ENCODE results near the gene DNAH5.
"Not testable (repeated sequence)": the region's sequence is repeated elsewhere in the genome, so short reads cannot be mapped to it uniquely, and the experiment has no call there.

DNAH5 gene

DNA sequence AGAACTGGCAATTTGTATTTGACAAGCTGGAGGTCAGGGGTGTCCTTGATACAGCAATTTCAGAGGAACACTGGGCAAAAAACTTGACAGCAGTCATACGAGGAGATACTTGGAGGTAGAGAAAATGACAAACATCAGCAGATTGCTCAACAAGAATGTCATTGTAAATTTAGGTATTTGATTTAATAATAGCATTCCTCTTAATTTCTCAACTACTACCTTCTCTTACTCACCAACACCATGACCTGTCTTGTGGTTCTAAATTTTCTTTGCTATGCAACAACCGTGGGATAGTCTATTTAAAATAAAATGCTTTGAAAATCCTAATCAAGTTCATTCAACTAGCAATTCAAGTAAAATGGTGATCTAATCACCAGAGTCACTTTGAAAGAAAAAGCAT is 128.4 kb downstream of the DNAH5 start:
- TF ChIP-seq, protein P1, sequence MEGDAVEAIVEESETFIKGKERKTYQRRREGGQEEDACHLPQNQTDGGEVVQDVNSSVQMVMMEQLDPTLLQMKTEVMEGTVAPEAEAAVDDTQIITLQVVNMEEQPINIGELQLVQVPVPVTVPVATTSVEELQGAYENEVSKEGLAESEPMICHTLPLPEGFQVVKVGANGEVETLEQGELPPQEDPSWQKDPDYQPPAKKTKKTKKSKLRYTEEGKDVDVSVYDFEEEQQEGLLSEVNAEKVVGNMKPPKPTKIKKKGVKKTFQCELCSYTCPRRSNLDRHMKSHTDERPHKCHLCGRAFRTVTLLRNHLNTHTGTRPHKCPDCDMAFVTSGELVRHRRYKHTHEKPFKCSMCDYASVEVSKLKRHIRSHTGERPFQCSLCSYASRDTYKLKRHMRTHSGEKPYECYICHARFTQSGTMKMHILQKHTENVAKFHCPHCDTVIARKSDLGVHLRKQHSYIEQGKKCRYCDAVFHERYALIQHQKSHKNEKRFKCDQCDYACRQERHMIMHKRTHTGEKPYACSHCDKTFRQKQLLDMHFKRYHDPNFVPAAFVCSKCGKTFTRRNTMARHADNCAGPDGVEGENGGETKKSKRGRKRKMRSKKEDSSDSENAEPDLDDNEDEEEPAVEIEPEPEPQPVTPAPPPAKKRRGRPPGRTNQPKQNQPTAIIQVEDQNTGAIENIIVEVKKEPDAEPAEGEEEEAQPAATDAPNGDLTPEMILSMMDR (IDR thresholded peaks at IDR 0.05; ENCODE audit: low read depth, low read length): no peak
- H3K4me3 ChIP-seq (ENCODE audit: low read depth, low read length): no peak overlapping the region
- H3K27me3 ChIP-seq: no peaks in the 10 kb centered on the region
- no peaks in the 10 kb centered on the region for H3K9me3 ChIP-seq
- no peaks in the 10 kb centered on the region for H3K36me3 ChIP-seq
- H3K4me1 ChIP-seq: no peaks in the 10 kb centered on the region
- DNase-seq: no peak

DNA sequence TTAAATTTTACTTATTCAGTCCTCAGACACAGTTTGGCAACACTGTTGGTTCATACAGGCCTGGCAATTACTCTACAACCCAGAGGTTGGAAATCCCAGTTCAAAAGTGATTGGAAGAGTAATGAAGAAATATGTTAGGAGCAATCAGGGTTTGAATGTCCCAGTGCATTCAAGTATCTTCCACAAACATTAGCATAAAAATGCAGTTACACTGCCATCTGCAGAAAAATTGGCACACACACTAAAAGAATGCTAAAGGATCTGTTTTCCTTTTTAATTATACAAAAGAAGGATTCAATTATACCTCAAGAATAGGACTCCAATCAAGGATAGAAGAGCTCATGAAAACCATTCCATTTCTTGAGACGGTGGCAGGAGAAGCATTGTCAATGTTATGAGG is 130.2 kb downstream of the DNAH5 start:
- no peak overlapping the region for H3K4me3 ChIP-seq (ENCODE audit: low read depth, low read length)
- H3K9me3 ChIP-seq: no peaks in the 10 kb centered on the region
- no peaks in the 10 kb centered on the region for H3K36me3 ChIP-seq
- no peaks in the 10 kb centered on the region for H3K27me3 ChIP-seq
- no peaks in the 10 kb centered on the region for H3K4me1 ChIP-seq
- no peak for DNase-seq
- TF ChIP-seq, protein P1 (IDR thresholded peaks at IDR 0.05; ENCODE audit: low read depth, low read length): no peak

DNA sequence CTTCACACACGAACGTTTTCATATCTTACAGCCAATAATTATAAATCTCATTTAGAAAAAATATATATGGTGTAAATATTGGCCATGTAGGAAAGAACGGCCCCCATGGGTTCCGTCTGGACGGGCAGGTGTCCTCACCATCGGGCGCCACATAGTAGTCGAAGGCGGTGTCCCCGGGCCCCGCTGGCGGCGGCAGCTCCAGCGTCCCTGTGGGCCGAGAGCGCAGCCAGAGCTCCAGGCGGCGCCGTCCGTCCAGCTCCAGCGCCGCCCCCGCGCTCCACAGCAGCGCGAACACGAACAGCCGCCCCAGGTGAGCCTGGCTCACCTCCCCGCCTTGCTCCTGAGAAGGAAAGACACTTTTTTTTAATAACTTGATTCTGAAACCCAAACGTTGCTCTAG is 134.6 kb downstream of the DNAH5 start:
- Histone ChIP-seq H3K4me3 (ENCODE audit: low read depth, low read length) (no peak overlapping the region), H3K36me3 (no peaks in the 10 kb centered on the region), H3K9me3 (no peaks in the 10 kb centered on the region), H3K4me1 (no peaks in the 10 kb centered on the region), H3K27me3 (no peaks in the 10 kb centered on the region)
- TF ChIP-seq, protein P1 (IDR thresholded peaks at IDR 0.05; ENCODE audit: low read depth, low read length): no peak
- no peak for DNase-seq

- no peaks in the 10 kb centered on the region for H3K27me3 ChIP-seq
- H3K4me3 ChIP-seq (ENCODE audit: low read depth, low read length): no peak overlapping the region
- H3K4me1 ChIP-seq: no peaks in the 10 kb centered on the region
- DNase-seq: no peak
- TF ChIP-seq, protein P1 (IDR thresholded peaks at IDR 0.05; ENCODE audit: low read depth, low read length): no peak
- H3K36me3 ChIP-seq: no peaks in the 10 kb centered on the region
- no peaks in the 10 kb centered on the region for H3K9me3 ChIP-seq
These were observed 140.2 kb downstream of the DNAH5 start for GRCh38 chr5:13804336-13804735.

- H3K4me1 ChIP-seq; H3K27me3 ChIP-seq; DNase-seq; H3K9me3 ChIP-seq; H3K36me3 ChIP-seq; H3K4me3 ChIP-seq (ENCODE audit: low read depth, low read length): not testable (repeated sequence)
These were observed 145.9 kb downstream of the DNAH5 start for GRCh38 chr5:13798569-13798968.

- H3K36me3 ChIP-seq: no peaks in the 10 kb centered on the region
- no peaks in the 10 kb centered on the region for H3K27me3 ChIP-seq
- DNase-seq: no peak
- H3K4me1 ChIP-seq: no peaks in the 10 kb centered on the region
- TF ChIP-seq, protein P1 (IDR thresholded peaks at IDR 0.05; ENCODE audit: low read depth, low read length): no peak
- no peak overlapping the region for H3K4me3 ChIP-seq (ENCODE audit: low read depth, low read length)
- H3K9me3 ChIP-seq: no peaks in the 10 kb centered on the region
These were observed 158.6 kb downstream of the DNAH5 start for GRCh38 chr5:13785781-13786415.

DNA sequence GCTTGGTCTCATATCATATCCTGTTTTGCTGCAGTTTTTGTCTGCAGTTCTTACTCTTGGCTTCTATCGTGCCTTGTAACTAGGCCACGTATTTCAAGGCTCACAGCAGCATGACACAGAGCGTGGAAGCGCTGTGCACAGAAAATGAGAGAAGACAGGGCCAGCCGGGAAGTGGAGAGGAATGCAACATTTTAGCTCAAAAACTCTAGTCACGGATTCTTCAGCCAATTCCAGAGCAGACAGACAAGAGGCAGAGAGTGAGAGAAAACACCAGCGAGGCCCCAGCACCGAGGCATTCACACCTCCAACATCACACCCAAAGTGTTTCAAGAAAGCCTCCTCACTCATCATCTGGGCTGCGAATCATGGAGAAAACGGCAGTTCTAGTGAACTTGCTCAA is 160.8 kb downstream of the DNAH5 start:
- no peaks in the 10 kb centered on the region for H3K27me3 ChIP-seq
- H3K9me3 ChIP-seq: no peaks in the 10 kb centered on the region
- no peak overlapping the region for H3K4me3 ChIP-seq (ENCODE audit: low read depth, low read length)
- H3K36me3 ChIP-seq: no peaks in the 10 kb centered on the region
- DNase-seq: no peak
- no peaks in the 10 kb centered on the region for H3K4me1 ChIP-seq
- TF ChIP-seq, protein P1 (IDR thresholded peaks at IDR 0.05; ENCODE audit: low read depth, low read length): no peak

Measured in BE2C (cell line).